ENCODE results near the gene C2CD4C. TPM values are rescaled to one million over a fixed set of nuclear protein-coding genes. Genes with fewer than 3 reads are reported as not detected.
"Not testable (repeated sequence)": the region's sequence is repeated elsewhere in the genome, so short reads cannot be mapped to it uniquely, and the experiment has no call there.

Gene C2CD4C
- total RNA-seq, 1 donor from 2014 or later, result 5.7 TPM

GRCh38 chr19:412356-413355, 3.7 kb upstream of the C2CD4C start:
- no peaks in the 10 kb centered on the region for H3K9me3 ChIP-seq

GRCh38 chr19:411723-412355, 2.9 kb upstream of the C2CD4C start:
- Histone ChIP-seq H3K4me1 (peaks cover 10 to 15% of the 10 kb centered on the region in 2 donors), H3K27me3 (peaks cover 14% of the 10 kb centered on the region), H3K36me3 (no peaks in the 10 kb centered on the region), H3K4me3 (no peak overlapping the region), H3K27ac (no peak overlapping the region), H3K9me3 (no peaks in the 10 kb centered on the region)
- no peak for TF ChIP-seq CTCF (IDR thresholded peaks at IDR 0.05)
- DNase-seq (ENCODE audit: low spot score in 2 of 2), result no peak
- intact Hi-C loops (cut with DNase I), result no loop called here

More at GRCh38 chr19:412356-413355, 3.7 kb upstream of the C2CD4C start:
- H3K4me1 ChIP-seq, result peaks cover 10 to 15% of the 10 kb centered on the region in 2 donors
- no peak overlapping the region for H3K27ac ChIP-seq
- TF ChIP-seq CTCF (IDR thresholded peaks at IDR 0.05), result no peak
- no peak overlapping the region for H3K4me3 ChIP-seq
- intact Hi-C loops (cut with DNase I), result no loop called here
- no peak for DNase-seq (ENCODE audit: low spot score in 2 of 2)
- H3K27me3 ChIP-seq, result peaks cover 13% of the 10 kb centered on the region
- H3K36me3 ChIP-seq, result no peaks in the 10 kb centered on the region

- H3K27ac ChIP-seq; H3K4me3 ChIP-seq; DNase-seq (ENCODE audit: low spot score in 2 of 2); intact Hi-C loops (cut with DNase I); H3K9me3 ChIP-seq; H3K36me3 ChIP-seq: not testable (repeated sequence)
- H3K4me1 ChIP-seq, result peaks cover 10 to 15% of the 10 kb centered on the region in 2 donors
- peaks cover 14% of the 10 kb centered on the region for H3K27me3 ChIP-seq
Measured at GRCh38 chr19:411121-411722, 2.3 kb upstream of the C2CD4C start.

GRCh38 chr19:410243-410781, 1.4 kb upstream of the C2CD4C start:
- Histone ChIP-seq H3K27me3 (peaks cover 14% of the 10 kb centered on the region), H3K27ac (no peak overlapping the region), H3K9me3 (no peaks in the 10 kb centered on the region), H3K36me3 (no peaks in the 10 kb centered on the region), H3K4me3 (no peak overlapping the region), H3K4me1 (peaks cover 10 to 15% of the 10 kb centered on the region in 2 donors)
- peak in 1 of 2 donors; percentile 60 for DNase-seq (ENCODE audit: low spot score in 2 of 2)
- intact Hi-C loops (cut with DNase I), result no loop called here
- TF ChIP-seq CTCF (IDR thresholded peaks at IDR 0.05), result no peak

- H3K4me3 ChIP-seq, result peak overlapping the region; percentile 57 to 65
- H3K27me3 ChIP-seq, result peaks cover 14% of the 10 kb centered on the region
- intact Hi-C loops (cut with DNase I), result no loop called here
- H3K4me1 ChIP-seq, result peaks cover 10 to 15% of the 10 kb centered on the region in 2 donors
- no peaks in the 10 kb centered on the region for H3K36me3 ChIP-seq
- H3K27ac ChIP-seq, result no peak overlapping the region
- DNase-seq (ENCODE audit: low spot score in 2 of 2), result peak in 1 of 2 donors; percentile 35
- no peaks in the 10 kb centered on the region for H3K9me3 ChIP-seq
- TF ChIP-seq CTCF (IDR thresholded peaks at IDR 0.05), result no peak
Measured at GRCh38 chr19:409516-410242, 732 bp upstream of the C2CD4C start.
